Stimulated activated CD4-positive, alpha-beta T cell treated with anti-CD3 and anti-CD28 coated beads, Interleukin-4, amount 100 ng/mL, for 24 hours (primary cell): Measurements from ENCODE around the gene AMIGO2.
A peak's percentile ranks its signal among the peaks of the same experiment; 100 is the strongest.
"Not testable (repeated sequence)": the region's sequence is repeated elsewhere in the genome, so short reads cannot be mapped to it uniquely, and the experiment has no call there.

Experiments
- DNase-seq: peaks from one replicate; pipeline ENCODE4 v3.0.0-alpha.2; 2020

AMIGO2 gene

DNA sequence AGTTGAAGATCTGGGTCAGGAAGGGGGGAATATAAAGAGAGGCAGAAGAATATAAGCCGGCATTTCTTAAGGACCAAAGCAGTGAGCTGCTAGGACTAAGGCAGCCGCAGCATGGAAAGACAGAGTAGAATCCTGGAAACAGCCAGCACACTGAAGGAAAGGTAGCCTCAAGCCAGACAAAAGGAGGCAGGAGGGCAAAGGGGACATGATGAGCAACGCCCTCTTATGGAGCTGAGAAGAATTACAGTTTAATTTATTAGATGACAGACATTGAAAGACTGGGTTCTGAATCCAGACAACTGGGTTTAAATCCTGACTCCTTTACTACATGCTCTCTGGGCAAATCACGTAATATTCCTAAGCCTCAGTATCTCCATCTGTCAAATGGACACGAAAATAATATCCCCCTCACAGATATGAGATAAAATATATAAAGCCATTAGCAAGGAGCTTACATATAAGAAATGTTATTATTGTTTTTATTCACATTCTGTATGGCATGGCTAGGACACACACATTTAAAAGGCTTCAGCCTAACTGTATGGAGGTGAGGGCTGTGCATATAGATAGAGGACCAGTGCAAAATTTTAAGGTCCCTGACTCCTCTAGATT is 8.4 kb downstream of the AMIGO2 start:
- no peak for DNase-seq

DNA sequence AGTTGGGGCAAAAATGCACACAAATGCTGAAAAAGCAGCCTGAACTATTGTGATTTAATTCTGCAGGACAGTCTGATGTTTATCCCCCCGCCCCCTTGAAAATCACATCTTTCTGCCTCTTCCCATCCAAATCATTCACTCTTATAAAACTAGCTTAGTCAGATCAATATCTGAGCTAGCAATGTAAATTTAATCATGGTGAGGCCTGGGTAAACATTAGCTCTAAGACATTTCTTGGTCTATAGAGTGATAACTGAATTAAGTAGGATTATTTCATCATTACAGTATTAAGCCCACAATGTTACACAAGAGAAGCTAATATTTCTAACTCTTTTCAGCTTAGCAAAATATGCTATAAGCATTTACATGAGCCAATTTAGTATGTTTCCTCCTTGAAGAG is 9.4 kb downstream of the AMIGO2 start:
- DNase-seq = no peak

DNA sequence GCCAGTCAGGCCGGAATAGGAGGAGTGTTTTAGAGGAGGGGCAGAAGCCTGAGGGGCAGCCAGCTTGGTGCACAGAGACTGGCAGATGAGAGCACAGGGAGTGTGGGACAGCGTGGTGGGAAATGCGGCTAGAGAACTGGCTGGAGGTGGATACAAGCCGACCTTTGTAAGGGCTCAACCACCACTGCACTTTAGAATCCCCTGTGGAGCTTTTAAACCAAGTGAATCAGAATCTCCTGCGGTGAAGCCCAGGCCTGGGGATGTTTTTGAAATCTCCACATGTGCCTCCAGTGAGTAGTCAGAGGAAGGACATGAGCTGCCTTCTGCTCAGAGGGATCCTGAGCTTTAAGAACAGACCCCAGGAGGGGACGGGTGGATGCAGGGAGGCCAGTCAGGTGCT is 11.2 kb downstream of the AMIGO2 start:
- DNase-seq = no peak

DNA sequence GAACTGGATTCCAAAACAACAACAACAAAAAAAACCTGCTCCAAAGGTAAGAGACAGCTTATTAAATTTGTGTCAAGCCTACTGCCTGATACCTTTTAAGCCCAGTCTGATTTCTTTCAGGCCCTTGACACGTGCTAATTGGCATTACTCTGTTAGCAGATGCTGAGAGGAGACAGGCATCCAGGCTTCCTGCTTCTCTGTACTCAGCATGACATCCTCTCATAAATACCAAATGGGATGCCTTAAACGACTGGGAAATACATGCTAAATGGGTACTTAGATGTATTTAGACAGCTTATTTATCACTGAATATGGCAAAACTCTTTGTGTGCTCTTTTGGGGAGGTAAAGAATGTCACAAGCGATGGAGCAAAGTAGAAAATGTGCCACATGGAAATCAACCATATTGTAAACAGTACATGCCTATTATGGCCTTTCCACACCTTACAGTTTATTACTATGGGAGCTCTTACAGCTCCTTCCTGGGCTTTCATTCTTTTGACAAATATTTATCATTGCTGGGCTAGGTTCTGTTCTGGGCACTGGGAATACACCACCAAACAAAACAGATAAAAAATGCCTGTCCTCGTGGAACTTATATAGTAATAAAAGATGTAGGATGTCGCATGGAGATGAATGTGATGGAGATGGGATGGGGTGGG is 11.9 kb downstream of the AMIGO2 start:
- DNase-seq = no peak

DNA sequence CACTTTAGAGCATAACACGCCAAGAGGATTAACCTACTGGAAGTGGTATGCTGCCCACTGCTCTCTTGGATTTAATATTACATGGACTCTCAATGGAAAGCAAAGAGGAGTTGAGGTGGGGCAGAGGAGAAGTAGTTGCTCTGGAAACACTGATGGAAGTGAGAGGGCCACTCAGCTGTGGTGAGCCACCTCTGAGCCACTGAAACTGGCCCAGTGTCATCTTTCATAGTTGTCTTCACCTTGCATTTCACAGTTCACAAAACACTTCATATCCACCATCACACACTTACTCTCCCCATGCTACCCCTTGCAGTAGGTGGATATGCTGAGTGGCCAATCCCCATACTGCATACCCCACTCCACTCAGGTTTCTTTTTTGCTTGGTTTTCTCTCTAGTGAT is 12.6 kb downstream of the AMIGO2 start:
- no peak for DNase-seq

DNA sequence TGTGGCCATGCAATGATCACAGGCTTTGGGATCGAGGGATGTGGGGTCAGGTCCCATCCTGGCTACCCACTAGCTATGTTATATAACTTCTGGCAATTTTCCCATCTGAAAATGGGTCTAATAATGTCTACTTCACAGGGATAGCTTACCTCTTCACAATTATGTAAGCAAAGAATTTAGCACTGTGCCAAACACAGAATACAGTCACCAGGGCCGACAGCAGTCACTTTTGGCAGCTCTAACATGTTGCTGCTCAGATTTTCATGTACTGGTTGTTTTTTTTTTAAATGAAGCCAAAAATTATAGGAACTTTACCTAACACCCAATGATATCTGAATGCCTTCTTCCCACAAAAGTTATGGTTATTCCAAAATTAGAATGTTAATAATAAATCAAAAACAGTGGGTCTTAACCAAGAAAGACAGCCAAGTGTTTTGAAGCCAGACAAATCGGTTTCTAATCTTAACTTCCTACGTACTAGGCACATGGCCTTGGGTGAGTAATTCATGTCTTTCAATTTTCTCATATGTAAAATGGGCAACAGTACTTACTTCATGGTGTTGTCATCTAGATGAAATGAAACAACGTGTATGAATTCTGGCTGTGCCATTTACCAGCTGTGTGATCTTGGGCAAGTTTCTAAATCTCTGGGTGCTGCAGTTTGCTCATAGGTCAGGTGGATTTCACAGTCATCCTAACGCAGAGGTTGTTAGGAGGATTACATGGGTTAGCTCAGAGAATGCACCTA is 13.3 kb downstream of the AMIGO2 start:
- no peak for DNase-seq

DNA sequence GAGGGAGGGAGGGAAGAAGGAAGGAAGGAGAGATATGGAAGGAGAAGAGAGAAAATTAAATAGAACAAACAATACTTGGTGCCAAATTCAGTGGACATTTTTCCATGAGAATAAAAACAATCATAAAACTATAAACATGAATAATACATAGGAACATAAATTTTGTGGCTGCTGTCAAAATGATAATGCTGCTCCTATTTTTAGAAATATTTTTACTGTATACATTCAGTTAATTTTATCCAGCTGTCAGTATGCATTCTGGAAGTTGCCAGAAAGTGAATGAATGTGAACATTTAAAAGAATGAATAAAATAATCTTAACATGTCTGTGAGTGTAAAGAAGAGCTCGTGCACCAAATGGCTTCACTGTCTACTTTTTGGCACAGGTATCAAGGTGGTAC is 14.2 kb downstream of the AMIGO2 start:
- DNase-seq = no peak

DNA sequence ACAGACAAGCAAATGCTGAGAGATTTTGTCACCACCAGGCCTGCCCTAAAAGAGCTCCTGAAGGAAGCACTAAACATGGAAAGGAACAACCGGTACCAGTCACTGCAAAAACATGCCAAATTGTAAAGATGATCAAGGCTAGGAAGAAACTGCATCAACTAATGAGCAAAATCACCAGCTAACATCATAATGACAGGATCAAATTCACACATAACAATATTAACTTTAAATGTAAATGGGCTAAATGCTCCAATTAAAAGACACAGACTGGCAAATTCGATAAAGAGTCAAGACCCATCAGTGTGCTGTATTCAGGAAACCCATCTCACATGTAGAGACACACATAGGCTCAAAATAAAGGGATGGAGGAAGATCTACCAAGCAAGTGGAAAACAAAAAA is 21.1 kb downstream of the AMIGO2 start:
- not testable (repeated sequence) for DNase-seq

DNA sequence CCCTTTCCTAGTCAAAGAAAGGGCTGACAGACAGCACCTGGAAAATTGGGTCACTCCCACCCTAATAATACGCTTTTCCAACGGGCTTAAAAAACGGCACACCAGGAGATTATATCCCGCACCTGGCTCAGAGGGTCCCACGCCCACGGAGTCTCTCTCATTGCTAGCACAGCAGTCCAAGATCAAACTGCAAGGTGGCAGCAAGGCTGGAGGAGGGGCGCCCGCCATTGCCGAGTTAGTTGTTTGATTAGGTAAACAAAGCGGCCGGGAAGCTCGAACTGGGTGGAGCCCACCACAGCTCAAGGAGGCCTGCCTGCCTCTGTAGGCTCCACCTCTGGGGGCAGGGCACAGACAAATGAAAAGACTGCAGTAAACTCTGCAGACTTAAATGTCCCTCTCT is 22.8 kb downstream of the AMIGO2 start:
- DNase-seq = not testable (repeated sequence)

DNA sequence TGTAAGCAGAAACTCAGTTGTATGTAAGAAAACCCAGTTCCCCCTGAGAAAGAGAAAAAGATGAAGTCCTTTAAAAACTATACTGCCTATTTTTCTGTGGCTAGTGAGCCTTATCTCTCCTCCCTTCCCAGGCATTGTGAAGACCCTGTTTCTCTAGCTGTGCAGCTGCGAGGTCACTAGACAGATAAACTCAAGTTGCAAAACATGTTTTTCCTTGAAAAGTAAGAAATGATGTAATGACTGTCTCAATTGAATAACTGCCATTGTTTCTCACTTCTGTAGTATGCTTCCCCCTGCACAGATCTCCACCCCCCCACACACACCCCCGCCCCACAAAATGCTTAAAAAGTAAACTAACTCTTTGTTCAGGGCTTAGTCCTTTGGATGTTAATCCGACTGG is 23.9 kb downstream of the AMIGO2 start:
- DNase-seq = not testable (repeated sequence)

DNA sequence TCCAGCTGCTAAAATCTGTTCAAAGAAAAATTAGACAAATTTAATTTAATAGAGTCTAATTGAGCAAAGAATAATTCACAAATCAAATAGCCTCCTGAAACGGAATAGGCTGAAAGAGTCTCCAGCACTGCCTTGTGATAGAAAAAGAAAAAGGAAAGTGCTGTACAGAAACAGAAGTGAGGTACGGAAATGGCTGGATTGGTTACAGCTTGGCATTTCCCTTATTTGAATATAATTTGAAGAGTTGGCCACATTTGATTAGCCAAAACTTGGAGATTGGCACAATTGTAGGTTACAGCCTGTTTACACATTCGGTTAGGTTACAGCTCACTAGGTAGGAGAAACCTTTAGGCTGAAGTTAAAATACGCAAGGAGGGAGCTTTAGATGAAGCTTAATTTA is 25.1 kb downstream of the AMIGO2 start:
- no peak for DNase-seq

DNA sequence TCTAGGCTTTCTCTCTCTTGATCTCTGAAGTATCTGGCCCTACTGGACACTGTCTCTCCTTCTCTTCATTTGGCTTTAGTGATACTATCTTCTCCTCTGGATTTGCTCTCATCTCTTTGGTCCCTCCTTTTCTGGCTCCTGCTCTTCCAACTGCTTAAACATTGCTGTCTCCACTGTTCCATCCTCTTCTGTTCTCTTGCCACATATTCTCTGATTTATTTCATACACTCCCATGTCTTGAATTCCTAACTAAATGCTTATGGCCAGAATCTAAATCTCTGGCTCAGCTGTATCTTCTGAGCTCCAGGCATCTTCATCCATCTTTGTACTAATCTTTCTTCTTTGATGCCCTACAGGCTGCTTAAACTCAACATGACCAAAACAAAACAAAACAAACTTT is 25.8 kb downstream of the AMIGO2 start:
- no peak for DNase-seq

DNA sequence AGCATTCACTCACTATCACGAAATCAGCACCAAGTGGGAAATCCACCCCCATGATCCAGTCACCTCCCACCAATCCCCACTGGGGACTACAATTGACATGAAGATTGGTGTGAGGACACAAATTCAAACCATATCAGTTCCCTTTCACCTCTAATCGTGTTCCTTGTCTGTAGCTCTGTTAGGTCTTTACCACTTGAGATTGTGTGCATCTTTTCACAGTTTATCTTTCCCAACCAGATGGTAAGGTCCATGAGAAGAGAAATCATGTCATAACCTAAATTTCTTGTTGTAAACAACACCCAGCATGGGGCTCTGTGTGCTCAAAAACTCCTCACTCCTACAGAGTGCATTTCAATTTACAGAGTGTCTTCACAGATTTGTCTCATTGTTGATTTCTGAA is 27.5 kb downstream of the AMIGO2 start:
- DNase-seq = no peak

DNA sequence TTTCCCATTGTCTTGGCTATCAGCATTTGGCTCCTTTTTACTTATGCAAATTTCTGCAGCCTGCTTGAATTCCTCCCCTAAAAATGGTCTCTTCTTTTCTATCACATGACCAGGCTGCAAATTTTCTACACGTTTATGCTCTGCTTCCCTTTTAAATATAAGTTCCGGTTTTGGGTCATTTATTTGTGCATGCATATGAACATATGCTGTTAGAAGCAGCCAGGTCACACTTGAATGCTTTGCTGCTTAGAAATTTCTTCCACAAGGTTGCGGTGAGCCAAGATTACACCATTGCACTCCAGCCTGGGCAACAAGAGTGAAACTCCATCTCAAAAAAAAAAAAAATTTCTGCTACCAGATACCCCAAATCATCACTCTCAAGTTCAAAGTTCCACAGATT is 28.5 kb downstream of the AMIGO2 start:
- not testable (repeated sequence) for DNase-seq

DNA sequence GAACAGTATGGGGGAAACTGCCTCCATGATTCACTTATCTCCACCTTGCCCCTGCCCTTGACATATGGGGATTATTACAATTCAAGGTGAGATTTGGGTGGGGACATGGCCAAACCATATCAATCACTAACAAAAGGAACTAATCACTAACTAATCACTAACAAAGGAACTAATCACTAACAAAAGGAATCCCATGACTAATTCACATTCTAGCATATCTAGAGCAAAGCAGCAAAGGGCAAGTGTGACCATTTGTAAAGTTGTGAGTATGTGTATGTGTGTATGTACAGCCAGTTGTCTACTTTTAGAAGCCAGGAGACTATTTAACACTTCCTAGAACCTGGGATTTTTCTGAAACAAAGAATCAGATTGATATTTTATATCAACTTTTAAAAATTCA is 31.2 kb downstream of the AMIGO2 start:
- DNase-seq = no peak

DNA sequence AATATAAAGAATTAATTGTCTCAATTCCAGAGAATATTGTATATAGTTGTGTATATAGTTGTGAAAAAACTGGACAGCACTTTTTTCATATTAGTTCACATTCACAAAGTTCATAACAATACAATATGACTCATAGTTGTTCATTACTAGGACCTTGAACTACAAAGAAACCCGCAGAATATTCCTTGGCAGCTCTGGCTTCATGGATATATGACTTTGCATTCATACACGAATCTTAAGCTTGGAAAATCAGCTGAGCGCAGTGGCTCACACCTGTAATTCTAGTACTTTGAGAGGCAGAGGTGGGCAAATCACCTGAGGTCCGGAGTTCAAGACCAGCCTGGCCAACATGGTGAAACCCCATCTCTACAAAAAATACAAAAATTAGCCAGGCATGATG is 38.4 kb downstream of the AMIGO2 start:
- no peak for DNase-seq

DNA sequence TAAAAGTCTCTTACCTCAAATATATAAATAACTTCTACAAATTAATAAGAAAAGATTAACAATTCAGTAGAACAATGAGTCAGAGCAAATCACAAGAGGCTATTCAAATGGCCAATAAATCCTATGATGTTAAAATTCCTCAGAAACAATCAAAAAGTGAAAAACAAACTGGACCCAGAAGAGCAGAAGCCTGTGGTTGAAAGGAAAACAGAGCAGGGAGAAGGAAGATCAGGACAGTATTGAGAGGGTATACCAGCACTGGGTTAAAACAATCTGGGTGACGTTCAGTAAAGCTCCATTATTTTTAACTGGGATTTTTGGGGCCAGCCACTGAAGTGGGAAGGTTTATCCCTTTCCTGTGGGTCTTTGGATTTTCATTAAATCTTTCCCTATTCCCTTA is 40.0 kb downstream of the AMIGO2 start:
- no peak for DNase-seq

DNA sequence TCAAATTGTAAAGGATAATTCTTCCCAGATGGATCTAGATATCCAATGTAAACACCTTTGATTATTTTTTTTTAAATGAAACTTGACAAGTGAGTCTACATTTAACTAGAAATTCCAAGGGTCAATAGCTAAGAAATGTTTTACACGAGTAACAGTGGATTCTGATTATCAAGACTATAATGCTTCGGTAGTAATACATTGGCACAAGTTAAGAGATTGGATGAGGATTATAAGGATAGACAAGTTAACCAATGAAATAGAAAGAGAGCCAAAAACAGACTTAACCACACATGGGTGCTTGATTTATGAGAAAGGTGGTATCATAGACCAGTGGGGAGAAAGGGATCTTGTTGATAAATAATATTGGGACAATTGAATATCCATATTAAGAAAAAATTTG is 40.7 kb downstream of the AMIGO2 start:
- DNase-seq = no peak

DNA sequence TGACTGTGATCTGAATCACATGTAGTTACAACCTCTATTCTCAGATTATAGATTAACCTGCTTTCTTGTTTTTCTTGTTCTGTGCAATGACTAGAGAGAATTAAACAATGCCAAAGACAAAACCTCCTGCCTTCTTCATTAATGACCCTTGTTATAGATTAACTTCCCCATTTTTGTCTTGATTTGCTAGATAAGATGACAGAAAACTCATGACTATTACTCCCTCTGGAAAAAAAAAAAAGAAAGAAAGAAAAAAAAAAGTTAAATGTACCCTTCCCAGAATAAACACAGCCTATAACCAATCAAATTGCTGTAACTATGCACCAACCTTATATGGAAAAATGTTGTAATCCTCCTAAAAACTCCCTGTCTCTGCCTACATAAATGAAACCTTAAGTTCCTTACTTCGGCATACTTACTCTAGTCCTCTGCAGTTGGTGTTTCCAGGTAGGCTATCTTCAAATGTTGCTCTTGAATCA is 41.5 kb downstream of the AMIGO2 start:
- DNase-seq = no peak

DNA sequence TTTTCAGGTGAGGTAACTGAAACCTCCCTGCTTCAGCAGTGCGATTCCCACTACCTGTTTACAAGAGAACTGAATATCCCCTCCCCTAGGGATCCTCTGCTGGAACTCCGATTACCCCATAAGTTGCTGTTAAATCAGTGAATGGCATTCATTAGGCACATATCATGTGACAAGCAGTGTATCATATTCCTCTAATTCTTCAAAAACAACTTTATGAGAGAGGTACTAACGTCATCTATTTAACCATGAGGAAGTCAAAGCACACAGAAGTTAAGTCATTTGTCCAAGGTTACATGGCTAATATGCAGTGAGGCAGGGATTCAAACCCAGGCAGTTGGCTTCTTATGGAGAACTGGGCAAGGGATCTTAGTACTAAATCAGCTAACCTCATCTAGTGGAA is 44.3 kb downstream of the AMIGO2 start:
- DNase-seq = no peak

DNA sequence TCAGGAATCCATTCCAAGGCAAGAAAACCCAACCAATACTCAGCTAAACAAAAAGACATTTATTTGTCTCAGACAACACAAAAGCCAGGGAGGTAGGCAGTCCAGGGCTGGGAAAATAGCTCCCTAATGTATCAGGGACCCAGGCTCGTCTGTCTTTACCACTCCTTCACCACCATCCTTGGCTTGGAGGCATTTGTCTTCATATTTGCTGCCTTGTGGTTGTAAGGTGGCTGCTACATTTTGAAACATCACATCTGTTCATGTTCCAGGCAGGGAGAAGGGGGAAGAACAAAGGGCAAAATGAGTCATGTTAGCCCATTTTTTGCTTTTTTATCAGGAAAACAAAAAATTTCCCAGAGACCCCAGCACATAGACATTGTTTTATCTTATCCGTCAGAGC is 45.1 kb downstream of the AMIGO2 start:
- no peak for DNase-seq

DNA sequence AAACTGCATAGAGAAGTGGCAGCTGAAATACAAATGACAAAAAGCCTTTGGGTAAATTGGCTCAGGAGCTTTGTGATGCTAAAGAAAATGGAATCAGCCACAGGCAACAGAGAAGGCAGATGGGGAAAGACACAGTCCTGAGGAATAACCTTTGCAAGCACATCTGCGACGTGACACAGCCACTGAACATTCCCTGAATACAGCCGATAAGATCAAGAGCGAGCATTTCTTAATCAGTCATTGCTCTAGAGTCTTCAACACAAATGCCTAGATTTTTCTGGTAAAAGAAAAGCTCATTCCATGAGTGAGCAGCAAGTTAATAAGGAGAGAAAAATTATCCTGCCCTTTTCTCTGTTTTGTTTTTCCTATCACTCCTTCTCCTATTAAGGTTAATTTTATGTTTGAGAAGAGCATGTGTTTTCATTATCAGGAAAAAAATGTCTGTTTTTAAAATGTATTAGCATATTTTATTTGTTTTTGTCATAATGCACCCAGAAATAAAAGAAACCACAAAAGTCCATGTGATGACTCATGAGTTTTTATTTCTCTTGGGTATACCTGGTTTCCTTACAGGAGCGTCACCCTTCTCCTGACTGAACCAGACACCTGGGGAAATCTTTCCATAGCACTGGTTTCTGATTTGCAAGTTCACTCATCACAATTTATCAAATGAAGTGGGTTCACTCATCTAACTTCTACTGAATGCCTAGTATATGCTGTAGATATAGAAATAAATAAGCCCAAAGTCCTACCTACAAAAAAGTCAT is 45.8 kb downstream of the AMIGO2 start:
- DNase-seq = no peak

DNA sequence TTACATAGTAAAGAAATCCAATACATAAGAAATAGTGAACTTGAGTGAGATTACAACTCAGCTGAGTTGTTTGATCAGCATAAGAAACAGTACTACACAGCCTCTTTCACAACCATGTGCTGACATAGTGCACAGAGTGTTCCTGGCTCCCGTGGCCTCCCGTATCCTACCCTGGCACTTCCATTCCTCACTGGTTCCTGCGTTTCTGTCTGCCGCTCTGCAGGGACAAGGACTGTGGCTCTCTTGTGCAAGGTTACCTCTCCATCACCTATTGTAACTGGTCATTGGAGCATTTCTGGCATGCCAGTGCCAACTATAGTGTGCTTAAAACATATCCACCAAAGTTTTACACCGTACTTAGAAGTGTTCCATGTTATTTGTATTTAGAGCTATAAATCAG is 46.7 kb downstream of the AMIGO2 start:
- DNase-seq = no peak

DNA sequence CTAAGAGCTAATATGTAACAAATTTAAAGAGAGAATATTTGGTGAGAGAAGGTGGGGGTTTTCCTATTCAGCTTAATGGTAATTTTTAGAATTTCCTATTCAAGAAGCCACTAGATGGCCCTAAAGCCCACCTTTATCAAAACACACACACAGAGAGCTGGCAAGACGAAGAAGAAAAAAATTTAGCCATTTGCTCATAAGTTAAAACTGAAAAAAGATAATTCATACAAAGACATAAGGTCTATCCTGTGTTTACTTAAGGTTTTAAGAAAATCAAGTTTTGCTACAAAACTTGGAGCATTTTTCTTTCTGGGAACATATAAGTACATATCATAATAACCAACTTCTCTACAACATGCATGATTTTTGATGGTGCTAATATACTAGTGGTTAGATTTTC is 47.1 kb downstream of the AMIGO2 start:
- DNase-seq = peak; percentile 28
